GM19328 (cell line): ENCODE results near the gene BATF.

Experiments used
- ATAC-seq: cut with Tn5 transposase; IDR thresholded peaks from one replicate; pipeline ENCODE4 v1.9.1; 2021; ENCODE audit warnings: mild to moderate bottlenecking, moderate library complexity; ENCODE audit not compliant: unreplicated experiment

The BATF gene

GRCh38 chr14:75559451-75560222, 37.4 kb downstream of the BATF start:
- no peak for ATAC-seq

- no peak for ATAC-seq
These were observed 38.8 kb downstream of the BATF start for GRCh38 chr14:75561013-75561432.

GRCh38 chr14:75562089-75562488, 39.8 kb downstream of the BATF start:
- no peak for ATAC-seq

- ATAC-seq, result no peak
These were observed 40.2 kb downstream of the BATF start for GRCh38 chr14:75562489-75562888.

GRCh38 chr14:75563931-75564330, 41.7 kb downstream of the BATF start:
- no peak for ATAC-seq

- ATAC-seq, result no peak
These were observed 42.8 kb downstream of the BATF start for GRCh38 chr14:75565056-75565455.

GRCh38 chr14:75566321-75566720, 44.1 kb downstream of the BATF start:
- no peak for ATAC-seq

GRCh38 chr14:75566752-75567151, 44.5 kb downstream of the BATF start:
- ATAC-seq, result no peak

- ATAC-seq, result no peak
These were observed 45.9 kb downstream of the BATF start for GRCh38 chr14:75568140-75568539.

- no peak for ATAC-seq
These were observed 46.5 kb downstream of the BATF start for GRCh38 chr14:75568791-75569190.

- ATAC-seq, result no peak
These were observed 48.5 kb downstream of the BATF start for GRCh38 chr14:75570797-75571196.

GRCh38 chr14:75572104-75572503, 49.8 kb downstream of the BATF start:
- no peak for ATAC-seq

GRCh38 chr14:75577090-75577489, 54.8 kb downstream of the BATF start:
- ATAC-seq, result no peak

- peak; percentile 64 for ATAC-seq
These were observed 55.4 kb downstream of the BATF start for GRCh38 chr14:75577729-75578101.

- ATAC-seq, result no peak
These were observed 56.0 kb downstream of the BATF start, which contains the start of gene FLVCR2 for GRCh38 chr14:75578102-75578785. FLVCR2 (plus strand) TSS chr14:75578620; CDS start chr14:75578973, 353 bp downstream.

GRCh38 chr14:75578786-75579337, 56.6 kb downstream of the BATF start:
- ATAC-seq, result no peak

GRCh38 chr14:75579338-75579864, 57.1 kb downstream of the BATF start:
- no peak for ATAC-seq

- no peak for ATAC-seq
These were observed 57.6 kb downstream of the BATF start for GRCh38 chr14:75579882-75580281.

GRCh38 chr14:75587388-75587787, 65.1 kb downstream of the BATF start:
- ATAC-seq, result no peak

GRCh38 chr14:75589931-75590330, 67.7 kb downstream of the BATF start:
- ATAC-seq, result no peak

GRCh38 chr14:75591331-75591946, 69.2 kb downstream of the BATF start:
- no peak for ATAC-seq
